CD4-positive, alpha-beta T cell treated with Interleukin-4 for 4 hours (primary cell): ENCODE results near the gene KCNH6.

ENCODE experiments used
- DNase-seq: peaks from one replicate; pipeline ENCODE4 v3.0.0-alpha.2; 2020

KCNH6 gene

GRCh38 chr17:63514477-63514876, 8.7 kb upstream of the KCNH6 start:
- no peak for DNase-seq

- DNase-seq: no peak
Observed at GRCh38 chr17:63514974-63515373, 8.2 kb upstream of the KCNH6 start.

GRCh38 chr17:63515426-63515825, 7.7 kb upstream of the KCNH6 start:
- DNase-seq: no peak

- DNase-seq: no peak
Observed at GRCh38 chr17:63516910-63517824, 6.0 kb upstream of the KCNH6 start.

- no peak for DNase-seq
Observed at GRCh38 chr17:63517825-63518534, 5.2 kb upstream of the KCNH6 start.

- DNase-seq: no peak
Observed at GRCh38 chr17:63519116-63519881, 3.9 kb upstream of the KCNH6 start.

- DNase-seq: no peak
Observed at GRCh38 chr17:63519972-63520882, 2.9 kb upstream of the KCNH6 start.

GRCh38 chr17:63524051-63524450, 893 bp downstream of the KCNH6 start:
- no peak for DNase-seq

GRCh38 chr17:63525190-63525946, 2.2 kb downstream of the KCNH6 start:
- no peak for DNase-seq

GRCh38 chr17:63526861-63527260, 3.7 kb downstream of the KCNH6 start:
- no peak for DNase-seq

- no peak for DNase-seq
Observed at GRCh38 chr17:63528183-63528582, 5.0 kb downstream of the KCNH6 start.

- no peak for DNase-seq
Observed at GRCh38 chr17:63529711-63530556, 6.8 kb downstream of the KCNH6 start.

GRCh38 chr17:63530557-63531021, 7.4 kb downstream of the KCNH6 start:
- DNase-seq: no peak

GRCh38 chr17:63531022-63531965, 8.1 kb downstream of the KCNH6 start:
- no peak for DNase-seq

- DNase-seq: no peak
Observed at GRCh38 chr17:63533433-63534077, 10.4 kb downstream of the KCNH6 start.

GRCh38 chr17:63534078-63534570, 11.0 kb downstream of the KCNH6 start:
- DNase-seq: no peak

- no peak for DNase-seq
Observed at GRCh38 chr17:63534816-63535455, 11.8 kb downstream of the KCNH6 start.

GRCh38 chr17:63535640-63536039, 12.5 kb downstream of the KCNH6 start:
- no peak for DNase-seq
